OCI-LY7 (cell line): ENCODE data around the gene PDK2.

Experiments
- CTCF ChIP-seq: fragments of 200-600 bp; sonication (generic); conservative IDR thresholded peaks from 2 replicates; pipeline ENCODE4 v1.5.1; 2014; ENCODE audit warnings: mild to moderate bottlenecking, antibody characterized with exemption, low read length, moderate library complexity, mixed read lengths
- EZH2phosphoT487 ChIP-seq: fragments of 200-600 bp; sonication (generic); IDR thresholded peaks from 2 replicates; pipeline ENCODE4 v1.6.1; 2018; ENCODE audit warnings: low read depth, borderline replicate concordance, mild to moderate bottlenecking, mixed run types, antibody characterized with exemption, low read length, moderate library complexity, mixed read lengths

GRCh38 chr17:50088952-50089825, 6.0 kb upstream of the PDK2 start:
- TF ChIP-seq CTCF = no peak
- no peak for TF ChIP-seq EZH2phosphoT487
